ENCODE measurements around the gene GRIFIN.
"Not testable (repeated sequence)": the region's sequence is repeated elsewhere in the genome, so short reads cannot be mapped to it uniquely, and the experiment has no call there.

The GRIFIN gene

DNA sequence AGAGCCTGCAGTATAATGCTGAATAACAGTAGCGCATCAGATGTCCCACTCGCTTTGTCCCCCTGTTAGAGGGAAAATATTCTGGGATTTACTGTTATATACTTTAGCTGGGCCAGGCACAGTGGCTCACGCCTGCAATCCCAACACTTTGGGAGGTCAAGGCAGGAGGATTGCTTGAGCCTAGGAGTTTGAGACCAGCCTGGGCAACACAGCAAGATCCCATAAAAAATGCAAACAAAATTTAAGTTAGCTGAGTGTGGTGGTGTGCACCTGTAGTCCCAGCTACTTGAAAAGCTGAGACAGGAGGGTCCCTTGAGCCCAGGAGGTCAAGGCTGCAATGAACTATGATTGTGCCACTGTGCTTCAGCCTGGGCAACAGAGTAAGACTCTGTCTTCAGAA is 22.3 kb downstream of the GRIFIN start:
- DNase-seq (ENCODE audit: low read depth in 2 of 2) = not testable (repeated sequence)

GRCh38 chr7:2452643-2453270 is 23.4 kb downstream of the GRIFIN start:
- no peak for DNase-seq (ENCODE audit: low read depth in 2 of 2)

- DNase-seq (ENCODE audit: low read depth in 2 of 2) = no peak
Observed at GRCh38 chr7:2452074-2452507, 24.1 kb downstream of the GRIFIN start.

- peak; percentile 75 to 85 for DNase-seq (ENCODE audit: low read depth in 2 of 2)
Observed at GRCh38 chr7:2451171-2452073, 24.8 kb downstream of the GRIFIN start.

GRCh38 chr7:2450198-2451107 is 25.7 kb downstream of the GRIFIN start:
- DNase-seq (ENCODE audit: low read depth in 2 of 2) = no peak

- no peak for DNase-seq (ENCODE audit: low read depth in 2 of 2)
Observed at GRCh38 chr7:2446676-2447075, 29.5 kb downstream of the GRIFIN start.

DNA sequence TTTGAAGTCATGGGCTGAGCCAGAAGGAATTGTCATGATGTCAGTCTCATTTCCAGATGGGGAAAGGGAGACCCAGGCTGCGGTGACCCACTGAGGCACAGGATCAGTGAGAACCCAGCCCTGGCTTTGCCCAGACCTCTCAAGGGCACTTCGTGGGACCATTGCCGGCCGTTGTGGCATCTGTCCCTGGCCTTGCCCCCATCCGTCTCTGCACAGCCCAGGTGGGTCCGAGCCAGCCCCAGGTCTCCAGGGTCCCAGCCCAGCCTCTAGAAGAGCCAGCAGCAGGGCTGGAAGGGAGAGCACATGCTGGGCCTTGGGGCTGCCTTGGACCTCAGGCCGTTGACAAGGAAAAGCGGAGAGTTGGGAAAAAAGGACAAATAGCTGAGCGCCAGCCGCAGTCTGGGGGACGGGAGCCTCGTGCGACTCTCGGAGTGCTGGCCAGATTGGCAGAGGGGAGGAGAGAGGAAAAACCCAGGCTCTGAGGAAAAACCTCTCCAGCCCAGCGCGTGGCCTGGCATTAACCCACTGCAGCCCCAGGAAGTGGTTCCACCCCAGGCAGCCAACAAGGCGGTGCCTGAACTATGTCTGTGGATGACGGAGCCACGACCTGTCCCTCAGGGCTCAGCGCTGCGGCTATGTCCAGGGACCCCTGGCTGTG is 30.2 kb downstream of the GRIFIN start:
- DNase-seq (ENCODE audit: low read depth in 2 of 2) = no peak

- no peak for DNase-seq (ENCODE audit: low read depth in 2 of 2)
Observed at GRCh38 chr7:2445047-2445446, 31.2 kb downstream of the GRIFIN start.

DNA sequence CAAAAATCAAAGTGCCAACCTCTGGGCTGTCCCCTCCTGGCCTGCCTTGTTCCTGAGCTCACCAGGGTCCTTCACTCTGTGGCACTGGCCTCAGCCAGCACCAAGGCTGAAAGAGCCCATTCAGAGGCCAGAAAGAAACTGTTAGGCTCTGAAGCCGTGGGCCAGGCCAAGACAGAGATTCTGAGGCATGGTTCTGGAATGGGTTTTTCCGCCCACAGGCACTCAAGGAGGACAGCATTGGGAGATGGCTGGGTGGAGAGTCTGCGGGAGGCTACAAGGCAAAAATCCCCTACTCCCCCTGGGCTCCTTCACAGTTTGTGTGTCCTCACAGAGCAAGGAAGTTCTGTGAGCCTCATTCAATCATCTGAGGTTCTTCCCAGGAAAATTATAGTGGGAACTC is 31.7 kb downstream of the GRIFIN start:
- DNase-seq (ENCODE audit: low read depth in 2 of 2) = no peak

GRCh38 chr7:2443491-2443890 is 32.7 kb downstream of the GRIFIN start:
- no peak for DNase-seq (ENCODE audit: low read depth in 2 of 2)

DNA sequence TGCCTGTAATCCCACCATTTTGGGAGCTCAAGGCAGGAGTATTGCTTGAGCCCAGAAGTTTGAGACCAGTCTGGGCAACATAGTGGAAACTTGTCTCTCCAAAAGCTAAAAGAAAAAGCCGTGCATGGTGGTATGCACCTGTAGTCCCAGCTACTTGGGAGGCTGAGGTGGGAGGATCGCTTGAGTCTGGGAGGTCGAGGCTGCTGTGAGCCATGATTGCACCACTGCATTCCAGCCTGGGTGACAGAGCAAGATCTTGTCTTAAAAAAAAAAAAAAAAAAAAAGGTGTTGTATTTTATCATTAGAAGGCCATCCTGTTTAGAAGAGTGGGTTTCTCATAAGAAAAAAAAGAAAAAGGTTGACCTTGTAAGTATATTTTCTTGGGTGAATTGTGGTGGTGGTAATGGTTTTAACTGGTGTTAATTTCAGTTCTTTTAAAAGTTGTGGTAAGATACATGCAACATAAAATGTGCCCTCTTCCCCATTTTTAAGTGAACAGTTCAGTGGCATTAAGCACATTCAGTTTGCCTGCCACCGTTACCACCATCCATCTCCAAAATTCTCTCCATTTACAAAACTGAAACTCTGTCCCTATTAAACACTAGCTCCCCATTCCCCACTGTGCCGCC is 34.7 kb downstream of the GRIFIN start:
- no peak for DNase-seq (ENCODE audit: low read depth in 2 of 2)

DNA sequence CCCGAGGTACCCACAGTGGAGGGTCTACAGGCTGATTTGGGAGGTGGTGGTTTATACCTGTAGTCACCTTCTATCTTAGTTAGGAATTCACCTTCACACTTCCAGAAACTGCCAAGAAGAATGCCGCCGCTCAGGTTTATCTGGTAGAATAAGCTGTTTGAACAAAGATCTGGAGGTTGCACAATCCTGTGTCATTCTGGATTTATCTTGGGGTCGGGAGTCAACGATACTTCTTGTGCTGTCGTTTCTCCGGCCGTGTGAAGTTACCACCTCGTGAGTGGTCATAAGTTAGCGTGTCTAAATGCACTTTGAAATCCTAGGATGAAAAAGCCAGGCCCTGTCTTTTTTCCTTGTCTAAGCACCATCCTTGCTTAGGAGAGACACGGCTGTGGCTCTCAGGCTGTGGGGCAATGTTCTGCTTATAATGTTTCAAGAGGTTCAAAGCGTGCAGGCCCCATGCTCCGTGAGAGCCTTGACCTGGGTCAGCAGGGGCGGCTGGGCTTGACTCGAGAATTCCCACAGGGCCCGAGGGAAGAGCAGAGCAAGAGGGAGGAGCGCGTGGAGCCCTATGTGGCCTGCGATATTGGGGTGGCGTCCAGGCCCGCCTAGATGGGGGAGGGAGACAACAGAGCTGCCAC is 35.5 kb downstream of the GRIFIN start:
- DNase-seq (ENCODE audit: low read depth in 2 of 2) = no peak

DNA sequence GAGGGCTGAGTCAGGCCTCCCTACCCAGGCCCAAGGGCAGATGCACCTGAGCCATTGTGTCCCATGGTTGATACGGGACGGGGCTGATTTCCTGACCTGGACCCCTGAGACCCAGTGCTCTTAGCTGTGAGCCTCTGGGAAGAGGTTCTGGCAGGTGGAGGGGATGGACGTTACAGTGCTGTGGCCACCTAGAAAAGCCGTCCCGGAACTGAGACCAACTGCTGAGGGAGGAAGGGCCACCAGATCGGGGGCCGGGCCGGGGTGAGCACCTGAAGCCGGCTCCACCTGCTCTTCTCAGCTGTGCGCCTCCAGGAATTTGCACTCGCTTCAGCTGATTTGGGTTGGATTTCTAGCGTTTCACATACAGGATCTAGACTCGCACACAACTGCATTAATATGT is 37.4 kb downstream of the GRIFIN start:
- no peak for DNase-seq (ENCODE audit: low read depth in 2 of 2)

- DNase-seq (ENCODE audit: low read depth in 2 of 2) = no peak
Observed at GRCh38 chr7:2438186-2438585, 38.0 kb downstream of the GRIFIN start.

DNA sequence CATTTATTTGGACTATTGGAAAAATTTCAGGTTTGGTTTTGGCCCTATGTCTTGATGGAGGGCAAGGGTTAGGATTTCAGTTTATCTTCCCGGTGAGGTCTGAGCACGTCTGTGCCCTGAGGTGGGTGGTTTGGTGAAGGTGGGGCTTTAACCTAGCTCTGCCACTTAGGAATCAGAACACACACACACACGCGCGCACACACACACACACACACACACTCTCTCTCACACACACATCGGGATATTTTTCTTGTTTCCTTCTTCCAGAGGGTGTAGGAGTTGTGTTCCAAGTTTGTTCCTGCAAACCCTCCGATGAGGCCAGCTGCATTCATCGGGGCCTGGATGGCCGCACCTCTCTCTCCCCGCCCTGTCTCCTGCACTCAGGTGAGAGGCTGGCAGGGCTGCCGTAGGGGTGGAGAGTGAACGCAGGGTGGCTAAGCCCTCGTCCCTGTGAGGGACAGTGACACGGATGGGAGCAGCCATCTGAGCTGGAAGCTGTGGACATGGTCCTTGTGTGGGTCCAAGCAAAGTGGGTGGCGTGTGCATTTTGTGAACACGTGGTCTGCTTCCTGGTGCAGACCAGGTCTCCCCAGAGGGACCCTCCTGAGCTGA is 38.6 kb downstream of the GRIFIN start:
- DNase-seq (ENCODE audit: low read depth in 2 of 2) = no peak

GRCh38 chr7:2437136-2437535 is 39.1 kb downstream of the GRIFIN start:
- DNase-seq (ENCODE audit: low read depth in 2 of 2) = no peak

- no peak for DNase-seq (ENCODE audit: low read depth in 2 of 2)
Observed at GRCh38 chr7:2436341-2437104, 39.7 kb downstream of the GRIFIN start.

- DNase-seq (ENCODE audit: low read depth in 2 of 2) = no peak
Observed at GRCh38 chr7:2435146-2435545, 41.1 kb downstream of the GRIFIN start.

Data from activated CD4-positive, alpha-beta T cell treated with anti-CD3 and anti-CD28 coated beads for 24 hours (primary cell).